Body of pancreas (tissue), 4 donors: ENCODE data around the gene RASA3. TPM values are rescaled to one million over a fixed set of nuclear protein-coding genes. Genes with fewer than 3 reads are reported as not detected.

Experiments
- ATAC-seq: fragments of 150-250 bp; one replicate; pipeline ENCODE4 v1.9.1; 2016
- DNase-seq, 4 donors: peaks; one replicate each; pipeline ENCODE4 v3.0.0-alpha.2; 2019
- H3K27ac ChIP-seq, 4 donors: fragments of 200-600 bp; sonication (generic); 1 replicate in 3 of 4; 2 replicates in 1 of 4; pipeline versions ENCODE4 v1.5.1 to v1.6.1; 2016 to 2019; ENCODE audit warnings: mild to moderate bottlenecking in 1 of 4, mixed read lengths in 1 of 4, moderate library complexity in 1 of 4
- H3K27me3 ChIP-seq, 2 donors: fragments of 200-600 bp; sonication (generic); one replicate each; pipeline ENCODE4 v1.6.0; 2016; ENCODE audit warnings: mild to moderate bottlenecking in 1 of 2
- H3K36me3 ChIP-seq, 2 donors: fragments of 200-600 bp; sonication (generic); replicated peaks in 1 of 2; 2 replicates each; pipeline ENCODE4 v1.5.1; 2016; ENCODE audit warnings: low read depth in 2 of 2; ENCODE audit not compliant: insufficient read depth in 1 of 2
- H3K4me1 ChIP-seq: fragments of 200-600 bp; sonication (generic); one replicate; pipeline ENCODE4 v1.6.0; 2016
- H3K4me3 ChIP-seq, 2 donors: fragments of 200-600 bp; sonication (generic); 1 replicate in 1 of 2; 2 replicates in 1 of 2; pipeline ENCODE4 v1.5.1; 2016 to 2019
- H3K9me3 ChIP-seq, 3 donors: fragments of 200-600 bp; sonication (generic); 1 replicate in 2 of 3; 2 replicates in 1 of 3; pipeline ENCODE4 v1.5.1; 2016
- POLR2A ChIP-seq, 3 donors: fragments of 450-650 bp; IDR thresholded peaks; one replicate each; pipeline ENCODE4 v1.6.1; 2016; ENCODE audit warnings: antibody characterized with exemption in 3 of 3, mild to moderate bottlenecking in 2 of 3
- WGBS, 2 donors: methylation state at CpG; one replicate each; pipeline ENCODE4 v1.1.5; 2017; 5-methylcytosine and 5-hydroxymethylcytosine counted together
- intact Hi-C: fragments of 100-400 bp; cut with DNase I; formaldehyde crosslinking; loops from one replicate; pipeline ENCODE4 v1.15.1; 2023
- total RNA-seq, 2 donors: library from RNA; depleted of rRNA; stranded (reverse); fragments of >200 nt; gene quantifications; one replicate each; pipeline ENCODE4 v1.1.0, GENCODE V29; 2016
- TF ChIP-seq, protein P1 (sequence below), 7 experiments: fragments of 450-650 bp in 4 of 7; fragments of 200-600 bp in 3 of 7; sonication (generic) in 3 of 7; IDR thresholded peaks; one replicate each; pipeline ENCODE4 v1.5.1; 2016 to 2019; ENCODE audit warnings: antibody characterized with exemption in 7 of 7

RASA3 gene
- total RNA-seq, 2 donors from 2014 or later, result 10.2 to 19.2 TPM

- ATAC-seq (no peak), DNase-seq (no peak)
- Histone ChIP-seq H3K27ac (no peak overlapping the region), H3K36me3 (no peaks in the 10 kb centered on the region), H3K9me3 (no peaks in the 10 kb centered on the region), H3K4me1 (no peaks in the 10 kb centered on the region), H3K27me3 (no peaks in the 10 kb centered on the region), H3K4me3 (no peak overlapping the region)
- intact Hi-C loops, result loop anchor here (10.0 kb wide), 1 partner anchor 209 kb away; no protein-coding TSS in a partner anchor
- 88 to 95% methylated on average over 18 of the region's 22 CpGs for WGBS, 2 donors
- TF ChIP-seq, protein P1, sequence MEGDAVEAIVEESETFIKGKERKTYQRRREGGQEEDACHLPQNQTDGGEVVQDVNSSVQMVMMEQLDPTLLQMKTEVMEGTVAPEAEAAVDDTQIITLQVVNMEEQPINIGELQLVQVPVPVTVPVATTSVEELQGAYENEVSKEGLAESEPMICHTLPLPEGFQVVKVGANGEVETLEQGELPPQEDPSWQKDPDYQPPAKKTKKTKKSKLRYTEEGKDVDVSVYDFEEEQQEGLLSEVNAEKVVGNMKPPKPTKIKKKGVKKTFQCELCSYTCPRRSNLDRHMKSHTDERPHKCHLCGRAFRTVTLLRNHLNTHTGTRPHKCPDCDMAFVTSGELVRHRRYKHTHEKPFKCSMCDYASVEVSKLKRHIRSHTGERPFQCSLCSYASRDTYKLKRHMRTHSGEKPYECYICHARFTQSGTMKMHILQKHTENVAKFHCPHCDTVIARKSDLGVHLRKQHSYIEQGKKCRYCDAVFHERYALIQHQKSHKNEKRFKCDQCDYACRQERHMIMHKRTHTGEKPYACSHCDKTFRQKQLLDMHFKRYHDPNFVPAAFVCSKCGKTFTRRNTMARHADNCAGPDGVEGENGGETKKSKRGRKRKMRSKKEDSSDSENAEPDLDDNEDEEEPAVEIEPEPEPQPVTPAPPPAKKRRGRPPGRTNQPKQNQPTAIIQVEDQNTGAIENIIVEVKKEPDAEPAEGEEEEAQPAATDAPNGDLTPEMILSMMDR (IDR thresholded peaks at IDR 0.05), result no peak
- no peak for TF ChIP-seq POLR2A (IDR thresholded peaks at IDR 0.05)
Measured at GRCh38 chr13:114013952-114014629, 118.3 kb downstream of the RASA3 start.

DNA sequence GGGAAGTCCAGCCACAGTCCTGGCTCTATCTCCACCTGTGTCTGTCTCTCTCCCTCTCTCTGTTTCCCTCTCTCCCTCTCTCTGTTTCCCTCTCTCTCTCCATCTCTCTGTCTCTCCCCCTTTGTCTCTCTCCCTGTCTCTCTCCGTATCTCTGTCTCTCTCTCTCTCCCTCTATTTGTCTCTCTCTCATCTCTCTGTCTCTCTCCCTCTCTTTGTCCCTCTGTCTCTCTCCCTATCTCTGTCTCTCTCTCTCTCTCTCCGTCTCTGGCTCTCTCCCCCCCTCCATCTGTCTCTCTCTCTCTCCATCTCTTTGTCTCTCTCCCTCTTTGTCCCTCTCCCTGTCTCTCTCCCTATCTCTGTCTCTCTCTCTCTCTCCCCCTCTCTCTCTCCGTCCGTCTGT, 119.1 kb downstream of the RASA3 start:
- Histone ChIP-seq H3K27me3 (no peaks in the 10 kb centered on the region), H3K27ac (no peak overlapping the region), H3K4me3 (no peak overlapping the region), H3K4me1 (no peaks in the 10 kb centered on the region), H3K9me3 (no peaks in the 10 kb centered on the region), H3K36me3 (no peaks in the 10 kb centered on the region)
- no peak for ATAC-seq
- no peak for DNase-seq
- TF ChIP-seq, protein P1 (IDR thresholded peaks at IDR 0.05), result no peak
- no peak for TF ChIP-seq POLR2A (IDR thresholded peaks at IDR 0.05)
- intact Hi-C loops, result loop anchor here (10.0 kb wide), 1 partner anchor 209 kb away; no protein-coding TSS in a partner anchor
- WGBS, 2 donors, result 73% methylated on average over 4 of the region's 4 CpGs; no CpG with 5 or more reads in 1 of the 2 donors

GRCh38 chr13:114012921-114013320, 119.5 kb downstream of the RASA3 start:
- H3K27me3 ChIP-seq, result no peaks in the 10 kb centered on the region
- no peak for ATAC-seq
- no peak for TF ChIP-seq POLR2A (IDR thresholded peaks at IDR 0.05)
- TF ChIP-seq, protein P1 (IDR thresholded peaks at IDR 0.05), result no peak
- DNase-seq, result no peak
- intact Hi-C loops, result loop anchor here (10.0 kb wide), 1 partner anchor 208 kb away; no protein-coding TSS in a partner anchor
- H3K27ac ChIP-seq, result no peak overlapping the region
- no peaks in the 10 kb centered on the region for H3K4me1 ChIP-seq
- WGBS, 2 donors, result 92 to 94% methylated on average over 21 of the region's 21 CpGs
- no peaks in the 10 kb centered on the region for H3K9me3 ChIP-seq
- H3K4me3 ChIP-seq, result no peak overlapping the region
- no peaks in the 10 kb centered on the region for H3K36me3 ChIP-seq

DNA sequence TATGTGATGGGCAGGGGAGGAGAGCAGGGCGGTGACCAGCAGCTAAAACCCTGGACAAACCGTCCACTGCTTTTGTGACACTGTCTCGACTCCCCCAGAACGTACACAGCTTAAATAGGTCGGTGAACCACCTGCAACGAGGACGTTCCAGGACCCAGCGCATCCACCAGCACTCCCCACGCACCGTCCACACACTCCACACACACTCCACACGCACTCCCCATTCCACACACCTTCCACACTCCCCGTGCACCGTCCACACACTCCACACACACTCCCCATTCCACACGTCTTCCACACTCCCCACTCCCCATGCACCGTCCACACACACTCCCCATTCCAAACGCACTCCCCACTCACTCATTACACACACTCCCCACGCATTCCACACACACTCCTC, 120.3 kb downstream of the RASA3 start:
- Histone ChIP-seq H3K4me3 (no peak overlapping the region), H3K4me1 (no peaks in the 10 kb centered on the region), H3K27me3 (no peaks in the 10 kb centered on the region), H3K36me3 (no peaks in the 10 kb centered on the region), H3K9me3 (no peaks in the 10 kb centered on the region), H3K27ac (no peak overlapping the region)
- ATAC-seq (no peak), DNase-seq (no peak)
- intact Hi-C loops, result loop anchor here (10.0 kb wide), 1 partner anchor 207 kb away; no protein-coding TSS in a partner anchor
- no peak for TF ChIP-seq POLR2A (IDR thresholded peaks at IDR 0.05)
- TF ChIP-seq, protein P1 (IDR thresholded peaks at IDR 0.05), result no peak
- WGBS, 2 donors, result 90% methylated on average over 14 to 17 of the region's 17 CpGs

- no peak overlapping the region for H3K4me3 ChIP-seq
- no peaks in the 10 kb centered on the region for H3K4me1 ChIP-seq
- 91 to 93% methylated on average over 17 to 19 of the region's 19 CpGs for WGBS, 2 donors
- no peaks in the 10 kb centered on the region for H3K27me3 ChIP-seq
- no peaks in the 10 kb centered on the region for H3K36me3 ChIP-seq
- no peaks in the 10 kb centered on the region for H3K9me3 ChIP-seq
- DNase-seq (no peak), ATAC-seq (no peak)
- no peak for TF ChIP-seq POLR2A (IDR thresholded peaks at IDR 0.05)
- TF ChIP-seq, protein P1 (IDR thresholded peaks at IDR 0.05), result no peak
- H3K27ac ChIP-seq, result no peak overlapping the region
- intact Hi-C loops, result loop anchor here (10.0 kb wide), 1 partner anchor 206 kb away; no protein-coding TSS in a partner anchor
Measured at GRCh38 chr13:114011226-114011625, 121.2 kb downstream of the RASA3 start.
